Adrenal gland (tissue), 12 donors: ENCODE data around the gene WNT2B. TPM values are rescaled to one million over a fixed set of nuclear protein-coding genes. Genes with fewer than 3 reads are reported as not detected.
"Not testable (repeated sequence)": the region's sequence is repeated elsewhere in the genome, so short reads cannot be mapped to it uniquely, and the experiment has no call there.

ENCODE experiments used
- DNase-seq, 7 donors: peaks; one replicate each; pipeline ENCODE4 v3.0.0-alpha.2; 2019 to 2020
- H3K27ac ChIP-seq, 5 donors: fragments of 200-600 bp; sonication (generic) in 4 of 5; 1 replicate in 3 of 5; 2 replicates in 2 of 5; pipeline versions ENCODE4 v1.5.1 to v1.8.0; 2016 to 2020; ENCODE audit warnings: mild to moderate bottlenecking in 1 of 5
- H3K27me3 ChIP-seq: fragments of 200-600 bp; 2 replicates; pipeline ENCODE4 v1.8.0; 2021
- H3K36me3 ChIP-seq, 2 donors: fragments of 200-600 bp; replicated peaks in 1 of 2; 1 replicate in 1 of 2; 2 replicates in 1 of 2; pipeline versions ENCODE4 v1.5.1 to v1.8.0; 2018 to 2022
- H3K4me1 ChIP-seq, 2 donors: fragments of 200-600 bp; replicated peaks in 1 of 2; 1 replicate in 1 of 2; 2 replicates in 1 of 2; pipeline versions ENCODE4 v1.5.1 to v1.8.0; 2018 to 2021
- H3K4me3 ChIP-seq, 4 donors: fragments of 200-600 bp; sonication (generic) in 3 of 4; one replicate each; pipeline ENCODE4 v1.5.1; 2016 to 2018
- H3K9me3 ChIP-seq, 3 donors: fragments of 200-600 bp; sonication (generic) in 1 of 3; replicated peaks in 1 of 3; 1 replicate in 2 of 3; 2 replicates in 1 of 3; pipeline versions ENCODE4 v1.5.1 to v1.8.0; 2016 to 2021
- POLR2A ChIP-seq, 2 donors: fragments of 450-650 bp; IDR thresholded peaks; one replicate each; pipeline ENCODE4 v1.6.1; 2017; ENCODE audit warnings: antibody characterized with exemption in 2 of 2, mild to moderate bottlenecking in 2 of 2, moderate library complexity in 1 of 2
- WGBS, 4 donors: extraction: QIAGEN DNeasy Blood & Tissue Kit in 2 of 4; methylation state at CpG; one replicate each; pipeline versions ENCODE4 v1.1.5 to v1.1.7; 2013 to 2017; 5-methylcytosine and 5-hydroxymethylcytosine counted together
- intact Hi-C, 2 donors: fragments of 100-400 bp; cut with DNase I; formaldehyde crosslinking; loops; one replicate each; pipeline versions ENCODE4 v1.14.1 to v1.15.0; 2022 to 2023
- polyA plus RNA-seq, 3 donors: library from polyadenylated mRNA; stranded (reverse); fragments of 200-250 nt in 2 of 3; fragments of 350-450 nt in 1 of 3; fragmentation: Illumina TruSeq in 1 of 3; extraction: RNeasy Lipid Tissue Mini Kit (QIAGEN cat#74804) in 1 of 3; gene quantifications; one replicate each; pipeline ENCODE4 v1.2.3, GENCODE V29; 2013 to 2014
- total RNA-seq, 9 donors: library from RNA; depleted of rRNA in 4 of 9; stranded (reverse); fragments of >200 nt in 4 of 9; fragments of 120-200 nt in 1 of 9; fragmentation: NEBNext Ultra II Directional in 1 of 9; extraction: Animal tissue kit (Norgen Biotek cat#: 25700) in 1 of 9; gene quantifications; one replicate each; pipeline versions ENCODE4 v1.1.0 to v1.2.4, GENCODE V29; 2013 to 2023
- TF ChIP-seq, protein P1 (sequence below), 6 experiments: fragments of 450-650 bp in 4 of 6; fragments of 200-600 bp in 2 of 6; sonication (generic) in 1 of 6; IDR thresholded peaks; 1 replicate in 5 of 6; 2 replicates in 1 of 6; pipeline versions ENCODE4 v1.5.1 to v1.8.0; 2016 to 2021; ENCODE audit warnings: antibody characterized with exemption in 6 of 6, mild to moderate bottlenecking in 2 of 6, moderate library complexity in 1 of 6
- donor health status: healthy with polysubstance abuse.
- donor health status: Bipolar disorder and iron deficiency.
- donor health status: DM: yes; HTN: yes; CAD: no.
- donor health status: DM: no; HTN: no; CAD: no.
- donor health status: DM: no; HTN: no; CAD: no.
- donor health status: DM: yes; HTN: yes; CAD: no.

WNT2B gene
- total and polyA plus RNA-seq, 12 donors, result 0.63 to 8.1 (median 1.9) TPM

DNA sequence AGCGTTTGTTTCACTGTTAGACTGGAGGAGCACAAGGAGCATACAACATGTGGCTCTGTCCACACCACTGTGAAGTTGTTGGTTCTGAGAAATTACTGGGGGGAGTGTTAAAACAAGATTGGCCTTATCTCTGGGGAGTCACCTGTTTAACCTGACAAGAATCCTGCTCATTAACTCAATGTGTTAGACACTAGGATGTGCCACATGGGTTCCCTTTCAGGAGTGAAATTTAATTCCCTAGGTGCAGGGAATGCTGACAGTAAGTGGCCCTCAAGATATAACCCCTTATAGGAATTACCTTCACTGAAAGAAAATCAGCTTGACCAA, 45.8 kb upstream of the WNT2B start:
- WGBS, 4 donors, result 73 to 88% (median 77%) methylated on average over 1 of the region's 1 CpG
- TF ChIP-seq, protein P1, sequence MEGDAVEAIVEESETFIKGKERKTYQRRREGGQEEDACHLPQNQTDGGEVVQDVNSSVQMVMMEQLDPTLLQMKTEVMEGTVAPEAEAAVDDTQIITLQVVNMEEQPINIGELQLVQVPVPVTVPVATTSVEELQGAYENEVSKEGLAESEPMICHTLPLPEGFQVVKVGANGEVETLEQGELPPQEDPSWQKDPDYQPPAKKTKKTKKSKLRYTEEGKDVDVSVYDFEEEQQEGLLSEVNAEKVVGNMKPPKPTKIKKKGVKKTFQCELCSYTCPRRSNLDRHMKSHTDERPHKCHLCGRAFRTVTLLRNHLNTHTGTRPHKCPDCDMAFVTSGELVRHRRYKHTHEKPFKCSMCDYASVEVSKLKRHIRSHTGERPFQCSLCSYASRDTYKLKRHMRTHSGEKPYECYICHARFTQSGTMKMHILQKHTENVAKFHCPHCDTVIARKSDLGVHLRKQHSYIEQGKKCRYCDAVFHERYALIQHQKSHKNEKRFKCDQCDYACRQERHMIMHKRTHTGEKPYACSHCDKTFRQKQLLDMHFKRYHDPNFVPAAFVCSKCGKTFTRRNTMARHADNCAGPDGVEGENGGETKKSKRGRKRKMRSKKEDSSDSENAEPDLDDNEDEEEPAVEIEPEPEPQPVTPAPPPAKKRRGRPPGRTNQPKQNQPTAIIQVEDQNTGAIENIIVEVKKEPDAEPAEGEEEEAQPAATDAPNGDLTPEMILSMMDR (IDR thresholded peaks at IDR 0.05), result no peak
- H3K4me1 ChIP-seq, result peaks cover 0 to 13% of the 10 kb centered on the region in 2 donors
- H3K27me3 ChIP-seq, result no peaks in the 10 kb centered on the region
- intact Hi-C loops, result loop anchor here in 1 of 2 donors (5.0 kb wide), 1 partner anchor 66 kb away; the partner anchor contains the start of gene CTTNBP2NL
- H3K36me3 ChIP-seq, result no peaks in the 10 kb centered on the region
- peak overlapping the region in 1 of 5 donors; percentile 46 for H3K27ac ChIP-seq
- no peak for DNase-seq
- no peaks in the 10 kb centered on the region for H3K9me3 ChIP-seq
- H3K4me3 ChIP-seq, result no peak overlapping the region

DNA sequence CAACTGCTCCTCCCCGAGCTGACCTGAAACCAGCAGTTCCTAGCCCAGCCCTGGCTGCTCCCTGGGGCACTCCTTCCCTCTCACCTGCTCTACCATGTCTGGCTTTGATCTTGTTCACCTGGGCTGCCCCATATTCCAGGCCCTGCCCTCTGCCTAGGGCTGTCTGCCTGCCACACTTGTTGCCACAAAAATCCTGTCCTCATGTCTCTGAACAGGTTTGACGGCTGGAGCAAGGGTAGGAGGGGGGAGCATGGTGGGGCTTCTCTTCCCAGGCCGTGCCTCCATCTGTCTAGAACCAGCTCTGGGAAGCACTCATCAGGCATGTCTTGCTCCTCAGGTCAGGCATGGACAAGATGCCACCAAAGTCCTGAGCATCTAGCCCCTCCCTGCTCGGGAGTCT, 44.3 kb upstream of the WNT2B start:
- WGBS, 4 donors, result 68 to 78% (median 72%) methylated on average over 4 of the region's 4 CpGs

DNA sequence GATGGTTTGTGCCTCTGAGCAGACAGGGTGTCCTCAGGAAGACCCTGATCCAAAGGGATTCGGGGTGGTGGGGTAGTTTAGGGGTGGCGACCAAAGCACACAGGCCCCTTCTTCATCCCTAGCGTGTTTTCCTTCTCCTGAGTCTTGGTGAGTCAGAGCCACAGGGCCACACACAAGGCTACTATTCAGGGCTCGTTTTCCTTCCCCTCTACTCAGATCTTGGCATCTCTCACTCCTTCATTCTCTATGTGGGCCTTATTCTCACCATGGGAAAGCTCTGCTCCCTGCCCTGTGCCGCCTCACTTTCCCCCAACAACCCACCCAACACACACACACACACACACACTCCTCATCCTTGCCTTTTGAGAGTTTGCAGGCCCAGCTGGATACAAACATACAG, 43.6 kb upstream of the WNT2B start:
- Histone ChIP-seq H3K36me3 (no peaks in the 10 kb centered on the region), H3K9me3 (no peaks in the 10 kb centered on the region), H3K4me3 (no peak overlapping the region), H3K4me1 (peaks cover 0 to 13% of the 10 kb centered on the region in 2 donors), H3K27me3 (no peaks in the 10 kb centered on the region), H3K27ac (peak overlapping the region in 2 of 5 donors; percentile 64 to 66)
- DNase-seq, result peak in 1 of 7 donors; percentile 24
- intact Hi-C loops, result no loop called here
- WGBS, 4 donors, result 51 to 69% (median 63%) methylated on average over 4 to 5 of the region's 5 CpGs
- TF ChIP-seq POLR2A (IDR thresholded peaks at IDR 0.05), result no peak
- TF ChIP-seq, protein P1 (IDR thresholded peaks at IDR 0.05), result no peak

More for the DNA sequence above, 44.3 kb upstream of the WNT2B start:
- H3K9me3 ChIP-seq, result no peaks in the 10 kb centered on the region
- TF ChIP-seq POLR2A (IDR thresholded peaks at IDR 0.05), result no peak
- TF ChIP-seq, protein P1 (IDR thresholded peaks at IDR 0.05), result no peak
- no peak for DNase-seq
- H3K27ac ChIP-seq, result no peak overlapping the region
- H3K4me1 ChIP-seq, result peaks cover 0 to 13% of the 10 kb centered on the region in 2 donors
- no peaks in the 10 kb centered on the region for H3K36me3 ChIP-seq
- no peak overlapping the region for H3K4me3 ChIP-seq
- no peaks in the 10 kb centered on the region for H3K27me3 ChIP-seq
- intact Hi-C loops, result loop anchor here in 1 of 2 donors (5.0 kb wide), 1 partner anchor 67 kb away; the partner anchor contains the start of gene CTTNBP2NL

DNA sequence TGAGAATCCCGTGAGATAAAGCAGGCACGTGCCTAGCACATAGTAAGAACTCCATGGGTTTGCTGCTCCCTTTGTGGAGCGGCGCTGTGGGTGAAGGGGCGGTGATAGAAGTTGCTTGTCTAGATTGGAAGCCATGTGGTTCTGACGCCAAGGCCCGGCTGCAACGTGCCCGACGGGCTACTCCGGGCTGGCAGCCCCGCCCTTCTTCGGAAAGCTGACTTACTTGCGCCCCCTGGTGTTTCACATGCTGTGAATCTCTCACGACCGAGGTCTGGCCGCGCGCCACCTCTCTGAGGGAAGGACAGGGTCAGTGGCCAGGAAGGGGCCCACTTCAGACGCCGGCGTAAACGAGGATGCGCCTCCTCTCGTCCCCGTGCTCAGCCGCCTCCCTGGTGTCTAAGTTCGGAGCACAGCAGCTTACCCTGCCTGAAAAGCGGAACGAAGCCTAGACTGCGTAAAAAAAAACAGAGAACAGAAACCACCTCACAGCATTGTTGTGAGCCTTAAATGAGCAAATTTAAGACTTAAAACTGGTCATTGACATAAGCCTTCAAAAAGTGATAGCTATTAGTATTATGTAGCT, 42.6 kb upstream of the WNT2B start:
- Histone ChIP-seq H3K27ac (peak overlapping the region in 3 of 5 donors; percentile 25 to 66 (median 64)), H3K4me1 (peaks cover 0 to 13% of the 10 kb centered on the region in 2 donors), H3K27me3 (no peaks in the 10 kb centered on the region), H3K4me3 (peak overlapping the region in 2 of 4 donors; percentile 4 to 44), H3K36me3 (no peaks in the 10 kb centered on the region), H3K9me3 (no peaks in the 10 kb centered on the region)
- TF ChIP-seq POLR2A (IDR thresholded peaks at IDR 0.05), result no peak
- TF ChIP-seq, protein P1 (IDR thresholded peaks at IDR 0.05), result peak; percentile 83 to 97 (median 94)
- intact Hi-C loops, result loop anchor here in 1 of 2 donors (2.0 kb wide), 1 partner anchor 75 kb away; no protein-coding TSS in a partner anchor
- WGBS, 4 donors, result 1 to 2% (median 2%) methylated on average over 14 to 31 of the region's 31 CpGs
- DNase-seq, result peak; percentile 95 to 98 (median 97)

DNA sequence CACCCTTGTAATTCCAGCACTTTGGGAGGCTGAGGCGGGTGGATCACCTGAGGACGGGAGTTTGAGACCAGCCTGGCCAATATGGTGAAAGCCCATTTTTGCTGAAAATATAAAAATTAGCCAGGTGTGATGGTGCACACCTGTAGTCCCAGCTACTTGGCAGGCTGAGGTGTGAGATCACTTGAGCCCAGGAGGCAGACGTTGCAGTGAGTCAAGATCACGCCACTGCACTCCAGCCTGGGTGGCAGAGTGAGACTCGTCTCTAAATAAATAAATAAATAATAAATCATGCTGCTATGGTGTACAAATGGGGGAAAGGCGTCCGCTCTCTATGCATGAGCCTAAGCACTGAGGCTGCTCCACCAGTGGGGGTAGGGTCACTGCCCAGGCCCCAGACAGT, 38.4 kb upstream of the WNT2B start:
- H3K36me3 ChIP-seq, H3K4me3 ChIP-seq, H3K27me3 ChIP-seq, intact Hi-C loops, H3K9me3 ChIP-seq, DNase-seq, H3K27ac ChIP-seq: not testable (repeated sequence)
- H3K4me1 ChIP-seq, result peaks cover 0 to 13% of the 10 kb centered on the region in 2 donors
- WGBS, 4 donors, result 77 to 84% (median 80%) methylated on average over 7 of the region's 7 CpGs
